HG02938 (cell line): ENCODE results near the gene RABGAP1L.
"Not testable (repeated sequence)": the region's sequence is repeated elsewhere in the genome, so short reads cannot be mapped to it uniquely, and the experiment has no call there.

ENCODE experiments used
- ATAC-seq: cut with Tn5 transposase; IDR thresholded peaks from one replicate; pipeline ENCODE4 v1.9.1; 2021; ENCODE audit warnings: mild to moderate bottlenecking, moderate library complexity; ENCODE audit not compliant: unreplicated experiment

The RABGAP1L gene

GRCh38 chr1:174159252-174160108 lies at the start of gene RABGAP1L:
Gene RABGAP1L, plus strand, starts transcription at chr1:174159520.
- peak; percentile 54 for ATAC-seq

GRCh38 chr1:174110053-174110452 lies 49.3 kb upstream of the RABGAP1L start:
- ATAC-seq: no peak

DNA sequence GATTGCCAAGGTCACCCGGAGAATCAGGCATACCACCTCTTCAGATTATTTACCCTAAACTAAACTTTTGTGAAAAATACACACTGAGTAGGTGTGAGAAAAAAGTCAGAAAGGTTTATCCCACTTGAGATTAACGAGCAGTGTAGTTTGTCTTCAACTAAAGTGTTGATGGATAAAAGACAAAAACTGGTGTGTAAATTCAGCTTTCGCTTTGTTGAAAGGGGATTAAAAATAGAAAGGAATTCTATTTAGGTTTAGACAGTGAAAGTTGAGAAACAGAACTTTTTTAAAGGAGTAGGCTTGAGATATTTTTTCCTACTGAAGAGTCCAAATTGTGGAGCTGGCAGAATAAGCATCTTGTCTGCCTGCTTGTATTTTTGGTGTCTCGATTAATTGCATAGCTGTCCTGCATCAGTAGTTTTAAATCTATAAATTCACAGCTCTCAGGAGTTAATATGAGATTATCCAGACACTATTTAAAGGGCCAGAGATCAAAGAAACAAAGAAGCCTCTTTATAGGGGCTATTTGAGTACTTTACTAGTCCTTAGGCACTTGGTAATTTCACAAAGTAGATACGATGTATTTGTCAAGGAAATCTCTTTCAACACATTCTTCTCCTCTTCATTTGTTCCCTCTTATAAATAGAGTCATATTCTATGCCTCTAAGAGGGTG lies 46.7 kb upstream of the RABGAP1L start:
- no peak for ATAC-seq

- no peak for ATAC-seq
Measured at GRCh38 chr1:174114106-174114505, 45.2 kb upstream of the RABGAP1L start.

DNA sequence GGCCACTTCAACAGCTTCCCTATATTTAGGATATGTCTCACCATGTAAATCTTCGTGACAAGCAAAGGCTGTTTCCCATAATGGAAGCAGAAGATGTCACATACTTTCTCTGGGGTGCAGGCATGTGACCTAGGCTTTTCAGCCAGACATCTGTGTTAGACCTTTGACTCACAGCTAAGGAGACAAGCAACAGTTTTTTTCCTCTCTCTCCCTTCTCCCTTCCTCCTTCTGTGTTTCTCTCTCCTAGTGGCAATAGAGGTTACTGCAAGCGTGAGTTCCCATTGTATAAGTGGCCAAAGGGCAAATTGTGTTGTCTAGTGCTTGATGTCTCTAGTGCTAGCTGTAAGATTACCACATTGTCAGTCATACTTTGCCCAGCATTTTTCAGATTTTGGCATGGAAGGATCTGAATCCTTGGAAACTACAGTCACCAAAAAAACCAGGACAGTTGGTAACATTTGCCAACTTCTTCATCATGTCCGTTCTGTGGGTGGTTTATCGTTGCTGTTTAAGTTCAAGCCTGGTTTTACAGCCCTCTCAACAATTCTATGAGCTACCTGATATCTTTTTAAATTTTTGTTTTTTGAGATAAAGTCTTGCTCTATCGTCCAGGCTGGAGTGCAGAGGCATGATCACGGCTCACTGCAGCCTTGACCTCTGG lies 44.4 kb upstream of the RABGAP1L start:
- peak; percentile 64 for ATAC-seq

DNA sequence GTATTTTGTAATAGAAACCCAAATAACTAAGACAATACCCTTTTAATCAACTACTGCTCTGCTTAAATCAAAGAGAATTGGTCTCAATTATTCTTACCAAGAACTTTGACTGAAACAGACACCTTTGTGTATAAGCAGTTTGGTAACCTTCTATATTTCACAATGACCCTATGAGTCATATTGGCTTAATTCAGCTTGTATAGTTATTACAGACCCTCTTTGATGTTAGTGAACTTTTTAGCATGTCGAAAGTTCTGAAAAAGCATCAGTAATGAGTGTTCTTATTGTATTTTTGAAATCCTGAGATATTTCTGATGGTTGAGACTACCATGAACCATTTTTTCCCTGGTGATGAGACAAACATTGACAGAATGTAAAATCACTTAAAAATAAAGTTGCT lies 43.3 kb upstream of the RABGAP1L start:
- no peak for ATAC-seq

GRCh38 chr1:174118751-174119150 lies 40.6 kb upstream of the RABGAP1L start:
- ATAC-seq: no peak

DNA sequence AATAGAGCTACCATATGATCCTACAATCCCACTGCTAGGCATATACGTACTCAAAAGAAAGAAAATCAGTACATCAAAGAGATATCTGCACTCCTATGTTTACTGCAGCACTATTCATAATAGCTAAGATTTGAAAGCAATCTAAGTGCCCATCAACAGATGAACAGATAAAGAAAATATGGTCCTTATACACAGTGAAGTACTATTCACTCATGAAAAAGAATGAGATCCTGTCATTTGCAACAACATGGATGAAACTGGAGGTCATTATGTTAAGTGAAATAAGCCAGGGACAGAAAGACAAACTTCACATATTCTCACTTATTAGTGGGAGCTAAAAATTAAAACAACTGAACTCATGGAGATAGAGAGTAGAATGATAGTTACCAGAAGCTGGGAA lies 37.0 kb upstream of the RABGAP1L start:
- ATAC-seq: not testable (repeated sequence)

DNA sequence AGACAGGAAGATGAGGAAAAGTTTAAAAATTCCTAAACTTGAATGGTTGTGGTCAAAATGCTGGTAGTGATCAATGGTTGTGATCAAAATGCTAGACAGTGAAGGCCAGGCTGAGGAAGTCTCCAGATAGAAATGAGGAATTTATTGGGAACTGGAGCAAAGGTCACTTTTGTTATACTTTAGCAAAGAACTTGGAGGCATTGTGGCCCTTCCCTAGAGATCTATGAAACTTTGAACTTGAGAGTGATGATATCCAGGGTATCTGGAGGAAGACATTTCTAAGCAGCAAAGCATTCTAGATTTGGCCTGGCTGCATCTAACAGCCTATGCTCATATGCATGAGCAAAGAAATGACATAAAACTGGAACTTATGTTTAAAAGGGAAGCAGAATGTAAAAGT lies 35.5 kb upstream of the RABGAP1L start:
- no peak for ATAC-seq

DNA sequence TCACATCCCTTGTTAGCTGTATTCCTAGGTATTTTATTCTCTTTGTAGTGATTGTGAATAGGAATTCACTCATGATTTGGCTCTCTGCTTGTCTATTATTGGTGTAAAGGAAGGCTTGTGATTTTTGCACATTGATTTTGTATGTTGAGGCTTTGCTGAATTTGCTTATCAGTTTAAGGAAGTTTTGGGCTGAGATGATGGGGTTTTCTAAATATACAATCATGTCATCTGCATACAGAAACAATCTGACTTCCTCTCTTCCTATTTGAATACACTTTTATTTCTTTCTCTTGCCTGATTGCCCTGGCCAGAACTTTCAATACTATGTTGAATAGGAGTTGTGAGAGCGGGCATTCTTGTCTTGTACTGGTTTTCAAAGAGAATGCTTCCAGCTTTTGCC lies 32.1 kb upstream of the RABGAP1L start:
- ATAC-seq: not testable (repeated sequence)

- ATAC-seq: no peak
Measured at GRCh38 chr1:174131032-174131638, 28.2 kb upstream of the RABGAP1L start.

- ATAC-seq: no peak
Measured at GRCh38 chr1:174134003-174134659, 25.2 kb upstream of the RABGAP1L start.

- no peak for ATAC-seq
Measured at GRCh38 chr1:174135211-174135610, 24.1 kb upstream of the RABGAP1L start.

DNA sequence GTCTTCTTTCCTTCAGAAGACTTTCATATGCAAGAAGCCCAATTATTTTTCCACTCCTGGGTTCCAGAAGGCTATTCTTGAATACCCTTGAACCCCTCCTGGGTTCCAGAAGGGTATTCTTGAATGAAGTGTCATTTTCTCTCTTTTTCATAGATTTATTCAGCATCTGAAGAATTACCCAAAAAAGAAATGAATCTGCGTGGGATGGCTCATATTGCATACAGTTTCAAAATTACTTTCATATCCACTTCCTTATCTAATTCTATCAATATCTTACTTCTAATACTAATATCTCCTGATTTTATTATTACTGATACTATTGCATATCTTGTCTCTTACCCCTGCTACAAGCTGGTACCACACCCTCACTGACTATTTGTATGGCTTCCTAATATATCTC lies 22.6 kb upstream of the RABGAP1L start:
- no peak for ATAC-seq

- ATAC-seq: no peak
Measured at GRCh38 chr1:174142836-174143235, 16.5 kb upstream of the RABGAP1L start.

GRCh38 chr1:174143727-174144396 lies 15.5 kb upstream of the RABGAP1L start:
- not testable (repeated sequence) for ATAC-seq

- not testable (repeated sequence) for ATAC-seq
Measured at GRCh38 chr1:174144397-174144783, 14.9 kb upstream of the RABGAP1L start.

DNA sequence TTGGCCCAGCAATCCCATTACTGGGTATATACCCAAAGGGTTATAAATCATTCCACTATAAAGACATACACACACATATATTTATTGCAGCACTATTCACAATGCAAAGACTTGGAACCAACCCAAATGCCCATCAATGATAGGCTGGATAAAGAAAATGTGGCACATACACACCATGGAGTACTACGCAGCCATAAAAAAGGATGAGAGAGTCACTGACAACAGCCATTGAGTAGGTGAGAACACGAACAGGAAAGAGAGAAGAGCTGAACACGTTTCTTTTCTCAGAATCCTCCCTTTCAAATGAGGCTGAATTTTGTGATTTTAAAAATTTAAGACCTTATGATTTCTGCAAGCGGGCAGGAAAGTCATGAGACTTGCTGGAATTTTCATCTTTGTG lies 10.1 kb upstream of the RABGAP1L start:
- no peak for ATAC-seq

DNA sequence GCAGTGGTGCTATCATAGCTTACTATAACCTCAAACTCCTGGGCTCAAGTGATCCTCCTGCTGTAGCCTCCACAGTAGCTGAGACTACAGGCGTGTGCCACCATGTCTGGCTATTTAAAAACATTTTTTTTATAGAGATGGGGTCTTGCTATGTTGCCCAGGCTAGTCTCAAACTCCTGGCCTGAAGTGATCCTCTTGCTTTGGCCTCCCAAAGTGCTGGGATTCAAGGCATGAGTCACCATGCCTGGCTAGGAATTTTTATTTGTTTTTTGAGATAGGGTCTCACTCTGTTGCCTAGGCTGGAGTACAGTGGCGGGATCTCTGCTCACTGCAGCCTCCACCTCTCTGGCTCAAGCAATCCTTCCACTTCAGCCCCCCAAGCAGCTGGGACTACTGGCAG lies 8.8 kb upstream of the RABGAP1L start:
- ATAC-seq: no peak

DNA sequence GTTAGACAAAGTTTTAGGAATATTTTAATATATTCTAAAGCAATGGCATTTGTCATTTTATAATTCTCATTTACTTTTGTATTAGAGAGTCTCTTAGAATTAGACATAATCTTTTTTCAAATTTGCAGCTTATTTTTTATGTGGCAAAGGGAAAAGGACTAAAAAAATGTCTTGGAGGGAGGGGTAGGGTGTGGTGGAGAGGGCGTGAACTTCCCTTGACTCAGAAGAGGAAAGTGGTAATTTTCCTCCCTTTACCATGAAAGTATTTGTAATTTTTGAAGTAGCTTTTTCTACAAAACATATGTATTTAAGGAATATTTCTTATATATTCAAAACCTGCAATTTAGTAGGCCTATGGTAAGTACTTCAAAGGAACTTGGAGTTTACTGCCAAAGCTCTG lies 6.9 kb upstream of the RABGAP1L start:
- ATAC-seq: no peak
